IPS-20b (cell line): Measurements from ENCODE around the gene RTN4RL1.
A peak's percentile ranks its signal among the peaks of the same experiment; 100 is the strongest.

ENCODE experiments used
- H3K27ac ChIP-seq: one replicate; pipeline ENCODE4 v1.5.1; 2013; ENCODE audit warnings: low read length
- H3K27me3 ChIP-seq: 2 replicates; pipeline ENCODE4 v1.6.1; 2013; ENCODE audit warnings: mild to moderate bottlenecking, low read length, inconsistent platforms; ENCODE audit not compliant: insufficient read depth
- H3K36me3 ChIP-seq: 2 replicates; pipeline ENCODE4 v1.6.1; 2013; ENCODE audit warnings: low read depth, mild to moderate bottlenecking, inconsistent platforms, low read length, moderate library complexity; ENCODE audit not compliant: insufficient read depth
- H3K4me1 ChIP-seq: 2 replicates; pipeline ENCODE4 v1.6.1; 2013; ENCODE audit warnings: mild to moderate bottlenecking, control low read depth, inconsistent platforms, low read length, moderate library complexity; ENCODE audit not compliant: insufficient read depth
- H3K4me3 ChIP-seq: 2 replicates; pipeline ENCODE4 v1.5.1; 2013; ENCODE audit warnings: mild to moderate bottlenecking, low read length, inconsistent platforms
- H3K9ac ChIP-seq: 2 replicates; pipeline ENCODE4 v1.6.1; 2013; ENCODE audit warnings: low read depth, mild to moderate bottlenecking, inconsistent platforms, low read length, moderate library complexity
- H3K9me3 ChIP-seq: 2 replicates; pipeline ENCODE4 v1.6.1; 2013; ENCODE audit warnings: mild to moderate bottlenecking, low read depth, low read length, inconsistent platforms; ENCODE audit not compliant: insufficient read depth

RTN4RL1 gene

GRCh38 chr17:1912146-1912545, 113.0 kb downstream of the RTN4RL1 start:
- no peaks in the 10 kb centered on the region for H3K9me3 ChIP-seq
- no peak overlapping the region for H3K9ac ChIP-seq
- H3K4me1 ChIP-seq, result no peaks in the 10 kb centered on the region
- H3K4me3 ChIP-seq, result no peak overlapping the region
- no peaks in the 10 kb centered on the region for H3K36me3 ChIP-seq
- H3K27me3 ChIP-seq, result peaks cover 69% of the 10 kb centered on the region
- no peak overlapping the region for H3K27ac ChIP-seq

DNA sequence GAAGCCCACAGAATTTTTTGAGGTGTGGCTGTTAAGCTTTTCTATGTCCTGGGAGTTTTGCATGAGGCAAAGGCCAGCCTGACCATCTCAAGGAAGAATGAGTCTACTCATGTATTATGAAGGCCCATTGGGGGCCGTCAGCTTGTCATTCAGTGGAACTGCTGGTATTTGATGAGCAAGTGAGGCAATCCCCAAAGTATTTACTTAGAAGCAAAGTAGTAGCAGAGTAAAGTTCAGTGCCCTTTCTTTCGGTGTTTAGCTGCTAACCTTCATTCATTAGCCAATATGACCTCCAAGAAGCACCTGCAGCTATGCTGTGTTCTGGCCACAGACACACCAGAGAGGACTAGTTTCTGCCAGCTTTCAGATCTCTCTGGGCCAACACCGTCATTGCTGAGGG, 115.1 kb downstream of the RTN4RL1 start:
- Histone ChIP-seq H3K27me3 (peaks cover 91% of the 10 kb centered on the region), H3K9me3 (no peaks in the 10 kb centered on the region), H3K36me3 (no peaks in the 10 kb centered on the region), H3K9ac (no peak overlapping the region), H3K4me3 (no peak overlapping the region), H3K27ac (no peak overlapping the region), H3K4me1 (no peaks in the 10 kb centered on the region)

DNA sequence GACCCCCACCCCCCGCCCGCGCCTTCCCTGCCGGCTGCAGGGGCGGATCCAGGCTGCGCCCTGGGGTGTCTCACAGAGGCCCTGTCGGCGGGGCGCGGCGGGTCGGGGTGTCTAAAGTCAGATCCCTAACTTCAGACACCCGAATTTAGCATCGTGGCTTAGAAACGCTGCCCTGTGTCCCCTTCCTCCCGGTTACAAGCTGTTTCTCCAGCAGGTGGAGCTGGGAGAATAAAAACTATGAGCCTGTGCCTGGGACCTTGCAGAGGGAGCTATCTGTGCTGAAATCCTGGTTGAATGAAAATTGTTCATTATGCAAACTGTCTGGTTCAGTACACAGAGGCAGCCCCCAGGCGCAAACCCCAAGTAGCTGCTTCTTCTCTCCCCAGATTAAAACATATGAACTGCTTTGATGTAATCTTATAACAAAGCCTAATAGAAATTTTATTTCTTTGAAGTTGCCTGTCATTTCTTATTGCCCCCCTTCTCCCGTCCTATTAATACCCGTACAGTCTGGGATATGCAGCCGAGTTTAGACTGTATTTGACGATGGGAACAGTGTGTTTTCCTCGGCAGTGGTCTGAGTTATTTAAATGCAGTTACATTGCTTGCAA, 116.3 kb downstream of the RTN4RL1 start:
- H3K27ac ChIP-seq, result no peak overlapping the region
- H3K9me3 ChIP-seq, result no peaks in the 10 kb centered on the region
- peaks cover 99% of the 10 kb centered on the region for H3K27me3 ChIP-seq
- H3K36me3 ChIP-seq, result no peaks in the 10 kb centered on the region
- H3K4me1 ChIP-seq, result no peaks in the 10 kb centered on the region
- H3K9ac ChIP-seq, result no peak overlapping the region
- peak overlapping the region; percentile 56; the same call in 1 of the 2 replicates for H3K4me3 ChIP-seq

- no peaks in the 10 kb centered on the region for H3K4me1 ChIP-seq
- peaks cover 99% of the 10 kb centered on the region for H3K27me3 ChIP-seq
- H3K4me3 ChIP-seq, result peak overlapping the region; percentile 56
- H3K36me3 ChIP-seq, result no peaks in the 10 kb centered on the region
- no peak overlapping the region for H3K27ac ChIP-seq
- no peak overlapping the region for H3K9ac ChIP-seq
- no peaks in the 10 kb centered on the region for H3K9me3 ChIP-seq
These were observed 117.0 kb downstream of the RTN4RL1 start for GRCh38 chr17:1907909-1908698.

GRCh38 chr17:1907216-1907631, 117.9 kb downstream of the RTN4RL1 start:
- Histone ChIP-seq H3K9me3 (no peaks in the 10 kb centered on the region), H3K4me3 (no peak overlapping the region), H3K36me3 (no peaks in the 10 kb centered on the region), H3K27me3 (peaks cover 92% of the 10 kb centered on the region), H3K9ac (no peak overlapping the region), H3K27ac (no peak overlapping the region), H3K4me1 (no peaks in the 10 kb centered on the region)

DNA sequence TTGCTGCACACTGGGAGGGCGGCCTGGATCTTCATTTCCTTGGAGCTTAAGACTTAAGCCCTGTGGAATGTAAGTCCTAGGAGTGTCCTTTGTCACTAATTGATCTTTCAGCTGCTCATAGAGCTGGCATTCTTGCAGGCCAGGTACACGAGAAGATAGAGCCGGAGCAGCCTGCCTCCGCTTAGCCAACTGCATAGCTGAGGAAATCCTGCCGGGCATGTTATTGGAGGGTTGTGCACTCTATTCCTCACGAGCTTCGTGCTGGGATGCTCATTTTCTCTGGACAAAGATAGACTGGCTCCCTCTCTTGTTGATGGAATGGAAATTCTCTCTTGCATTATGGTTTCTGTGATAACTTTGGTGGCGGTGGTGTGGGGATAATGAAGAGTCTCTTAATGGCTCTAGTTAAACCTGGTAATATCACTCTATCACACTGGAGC, 118.5 kb downstream of the RTN4RL1 start:
- Histone ChIP-seq H3K9me3 (no peaks in the 10 kb centered on the region), H3K27ac (no peak overlapping the region), H3K27me3 (peaks cover 86% of the 10 kb centered on the region), H3K4me1 (no peaks in the 10 kb centered on the region), H3K9ac (no peak overlapping the region), H3K36me3 (no peaks in the 10 kb centered on the region), H3K4me3 (no peak overlapping the region)

- Histone ChIP-seq H3K4me1 (no peaks in the 10 kb centered on the region), H3K4me3 (no peak overlapping the region), H3K36me3 (no peaks in the 10 kb centered on the region), H3K27ac (no peak overlapping the region), H3K9ac (no peak overlapping the region), H3K9me3 (no peaks in the 10 kb centered on the region), H3K27me3 (peaks cover 73% of the 10 kb centered on the region)
These were observed 119.8 kb downstream of the RTN4RL1 start for GRCh38 chr17:1905190-1905913.

DNA sequence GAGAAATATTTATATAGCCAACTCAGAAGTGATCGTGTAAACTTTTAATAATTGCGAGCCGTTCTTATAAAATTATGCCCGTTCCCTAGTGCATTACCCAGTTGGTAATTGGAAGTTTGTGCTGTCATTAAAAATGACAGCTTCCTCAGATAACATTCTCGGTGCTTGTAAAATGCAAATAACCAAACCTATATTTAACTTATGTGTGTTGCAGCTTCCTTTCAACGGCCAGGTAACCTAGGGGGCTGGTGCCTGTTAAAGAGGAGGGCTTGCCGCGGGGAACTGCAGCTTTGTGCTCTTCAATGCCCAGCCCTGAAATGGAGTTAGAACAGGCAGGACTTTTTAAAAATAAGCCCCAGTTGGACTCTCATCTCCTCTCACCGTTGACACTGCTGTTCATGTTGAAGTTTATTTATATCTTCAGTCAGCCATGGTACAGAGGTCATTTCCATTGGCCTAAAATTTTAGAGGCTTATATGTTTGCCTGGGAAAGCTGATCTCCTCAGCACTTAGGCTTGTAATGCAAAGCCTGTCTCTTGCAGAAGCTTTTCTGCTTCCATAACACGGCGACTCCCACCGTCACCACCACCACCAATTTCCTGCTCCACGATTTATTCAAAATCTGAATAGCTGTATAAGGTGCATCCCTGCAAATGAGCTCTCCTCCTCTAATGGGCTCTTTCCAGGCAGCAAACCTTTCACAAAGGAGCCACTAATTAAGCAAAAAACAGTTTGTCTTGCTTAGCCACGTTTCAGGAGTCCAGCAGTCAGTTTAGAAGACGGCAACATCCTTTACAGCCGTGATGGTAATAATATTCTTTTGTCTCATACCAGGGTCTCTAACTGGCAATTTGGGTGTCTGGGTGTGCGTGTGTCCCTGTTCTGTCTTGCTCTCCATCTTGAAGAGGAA, 120.6 kb downstream of the RTN4RL1 start:
- Histone ChIP-seq H3K9ac (no peak overlapping the region), H3K27ac (no peak overlapping the region)

DNA sequence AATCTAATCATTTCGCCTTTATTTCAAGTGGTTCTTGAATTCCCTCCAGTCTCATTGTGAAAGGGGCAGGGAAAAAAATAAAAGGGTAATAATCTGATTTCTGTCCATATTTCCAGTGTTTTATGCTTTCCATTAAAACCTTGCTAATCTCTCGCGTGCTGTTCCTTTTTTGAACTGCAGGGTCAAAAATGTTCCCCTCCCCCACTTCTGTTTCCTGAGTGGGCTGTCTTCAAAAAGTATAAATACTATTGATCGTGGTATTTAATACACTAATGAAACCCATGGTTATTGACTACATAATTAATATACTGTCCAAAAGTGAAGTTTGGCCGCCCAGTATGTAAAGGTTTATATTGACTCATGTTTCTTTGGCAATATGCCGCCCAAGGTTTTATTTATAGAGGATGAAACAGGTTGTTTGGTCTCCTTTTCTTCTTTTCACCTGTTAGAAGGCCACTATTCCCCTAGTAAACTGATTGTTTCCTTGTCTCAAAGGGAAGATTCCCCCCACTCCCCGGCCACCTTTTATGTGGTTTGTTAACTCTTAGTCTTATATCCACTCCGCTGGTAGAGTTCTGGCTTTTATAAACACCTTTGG, 125.6 kb downstream of the RTN4RL1 start:
- peaks cover 15% of the 10 kb centered on the region for H3K27me3 ChIP-seq
- H3K9ac ChIP-seq, result no peak overlapping the region
- H3K4me1 ChIP-seq, result no peaks in the 10 kb centered on the region
- H3K27ac ChIP-seq, result no peak overlapping the region
- H3K4me3 ChIP-seq, result no peak overlapping the region
- peaks cover 43% of the 10 kb centered on the region for H3K36me3 ChIP-seq
- no peaks in the 10 kb centered on the region for H3K9me3 ChIP-seq

More for the DNA sequence above, 120.6 kb downstream of the RTN4RL1 start:
- H3K9me3 ChIP-seq, result no peaks in the 10 kb centered on the region
- no peaks in the 10 kb centered on the region for H3K4me1 ChIP-seq
- H3K27me3 ChIP-seq, result peaks cover 65% of the 10 kb centered on the region
- H3K36me3 ChIP-seq, result no peaks in the 10 kb centered on the region
- no peak overlapping the region for H3K4me3 ChIP-seq

GRCh38 chr17:1898872-1899271, 126.3 kb downstream of the RTN4RL1 start:
- no peak overlapping the region for H3K9ac ChIP-seq
- H3K27me3 ChIP-seq, result peaks cover 8% of the 10 kb centered on the region
- H3K4me3 ChIP-seq, result no peak overlapping the region
- H3K36me3 ChIP-seq, result peaks cover 49% of the 10 kb centered on the region
- no peak overlapping the region for H3K27ac ChIP-seq
- no peaks in the 10 kb centered on the region for H3K4me1 ChIP-seq
- H3K9me3 ChIP-seq, result no peaks in the 10 kb centered on the region

DNA sequence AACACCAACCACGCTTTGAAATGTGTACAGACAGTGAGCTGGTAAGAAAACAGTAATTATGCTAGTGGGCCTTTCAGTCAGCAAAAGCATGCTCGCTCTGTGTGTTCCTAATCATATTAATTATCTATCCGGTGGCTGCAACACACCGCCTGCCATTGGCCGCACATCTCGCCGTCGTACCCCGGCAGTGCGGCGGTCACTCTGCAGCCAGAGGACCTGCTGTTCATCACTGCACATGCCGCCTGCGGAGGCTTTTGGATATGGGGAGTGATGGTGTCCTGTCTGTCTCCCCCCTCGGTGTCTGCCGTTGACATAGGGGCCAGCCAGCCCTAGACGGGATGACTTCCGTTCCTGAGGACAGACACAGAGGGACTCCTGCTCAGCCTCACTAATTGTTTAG, 126.8 kb downstream of the RTN4RL1 start:
- no peak overlapping the region for H3K9ac ChIP-seq
- no peaks in the 10 kb centered on the region for H3K4me1 ChIP-seq
- H3K27me3 ChIP-seq, result peaks cover 3% of the 10 kb centered on the region; the same call in 1 of the 2 replicates
- H3K9me3 ChIP-seq, result no peaks in the 10 kb centered on the region
- H3K4me3 ChIP-seq, result no peak overlapping the region
- H3K27ac ChIP-seq, result no peak overlapping the region
- H3K36me3 ChIP-seq, result peaks cover 54% of the 10 kb centered on the region
